ENCODE results near the gene GYS1.

The GYS1 gene

GRCh38 chr19:48959341-48960239 is 33.5 kb downstream of the GYS1 start:
- TF ChIP-seq ZNF335 (tag by site-specific recombination; conservative IDR thresholded peaks at IDR 0.05) = peak; percentile 50
- peak; percentile 87 for TF ChIP-seq ZNF362 (tag by site-specific recombination; IDR thresholded peaks at IDR 0.05)
- peak; percentile 84; the same call in 1 of the 2 replicates for TF ChIP-seq ZNF16 (tag by site-specific recombination; IDR thresholded peaks at IDR 0.05; ENCODE audit: low read depth)
- no peak for TF ChIP-seq ZEB2 (tag by site-specific recombination; IDR thresholded peaks at IDR 0.05)
- ChIA-PET POLR2A (interaction anchor here (0.7 to 1.1 kb wide), 6 partner anchors 14 to 163 kb away, joined by 3 to 6 read pairs (median 4); partner anchors contain the start of genes GYS1, NUCB1 and RUVBL2), CTCF (interaction anchor here (0.6 to 1.0 kb wide), 5 partner anchors 33 to 221 kb away, joined by 3 to 4 read pairs (median 4); partner anchors contain the start of gene RUVBL2)
- H3K4me1 ChIP-seq (ENCODE audit: control insufficient read depth, insufficient read depth, low read length) = peaks cover 20% of the 10 kb centered on the region
- peaks cover 22 to 38% of the 10 kb centered on the region in 2 experiments; a peak in 2 of 3 replicates for H3K36me3 ChIP-seq (ENCODE audit: control insufficient read depth in 2 of 2, insufficient read depth in 1 of 2, low read length in 2 of 2)
- H3K9me3 ChIP-seq (ENCODE audit: control insufficient read depth, insufficient read depth, low read depth, low read length) = no peaks in the 10 kb centered on the region
- no peak overlapping the region for H3K27ac ChIP-seq (ENCODE audit: extremely low read depth, low read depth, low read length)
- no peak overlapping the region for H3K4me3 ChIP-seq (ENCODE audit: low read depth, low read length)

DNA sequence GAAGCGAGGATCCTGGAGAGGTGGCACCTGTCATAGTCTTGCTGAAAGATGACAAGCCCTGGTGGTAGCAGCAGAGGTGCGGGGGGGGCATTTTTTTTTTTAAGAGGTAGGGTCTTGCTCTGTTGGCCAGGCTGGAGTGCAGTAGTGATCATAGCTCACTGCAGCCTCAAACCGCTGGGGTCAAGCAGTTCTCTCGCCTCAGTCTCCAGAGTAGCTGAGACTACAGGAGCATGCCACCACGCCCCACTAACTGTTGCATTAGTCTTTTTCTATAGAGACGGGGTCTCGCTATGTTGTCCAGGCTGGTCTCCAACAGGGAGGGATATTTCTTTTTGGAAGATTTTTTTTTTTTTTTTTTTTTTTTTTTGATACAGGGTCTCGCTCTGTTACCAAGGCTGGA is 35.1 kb downstream of the GYS1 start:
- Histone ChIP-seq H3K4me1 (ENCODE audit: control insufficient read depth, insufficient read depth, low read length) (peaks cover 5% of the 10 kb centered on the region), H3K4me3 (ENCODE audit: low read depth, low read length) (no peak overlapping the region), H3K36me3 (ENCODE audit: control insufficient read depth in 2 of 2, insufficient read depth in 1 of 2, low read length in 2 of 2) (peaks cover 22 to 38% of the 10 kb centered on the region in 2 experiments; a peak in 2 of 3 replicates), H3K9me3 (ENCODE audit: control insufficient read depth, insufficient read depth, low read depth, low read length) (no peaks in the 10 kb centered on the region), H3K27ac (ENCODE audit: extremely low read depth, low read depth, low read length) (no peak overlapping the region)
- TF ChIP-seq ZNF239 (tag by site-specific recombination; IDR thresholded peaks at IDR 0.05) = no peak
- TF ChIP-seq ZNF121 (tag by site-specific recombination; IDR thresholded peaks at IDR 0.05) = peak; percentile 97
- TF ChIP-seq ZNF37A (tag by site-specific recombination; IDR thresholded peaks at IDR 0.05) = no peak
- CTCF ChIA-PET = no interaction called here
- POLR2A ChIA-PET = interaction anchor here (0.6 to 1.1 kb wide), 4 partner anchors 15 to 156 kb away, joined by 4 to 6 read pairs (median 4); no protein-coding TSS in a partner anchor

GRCh38 chr19:48955308-48955958 is 37.7 kb downstream of the GYS1 start:
- CTCF ChIA-PET = interaction anchor here (1.1 kb wide), 1 partner anchor 117 kb away, joined by 6 read pairs; no protein-coding TSS in a partner anchor
- POLR2A ChIA-PET = interaction anchor here (0.6 to 2.4 kb wide), 7 partner anchors 9 to 162 kb away, joined by 3 to 13 read pairs (median 7); partner anchors contain the start of genes DHDH, FTL, NUCB1 and PPP1R15A
- H3K9me3 ChIP-seq (ENCODE audit: control insufficient read depth, insufficient read depth, low read depth, low read length) = no peaks in the 10 kb centered on the region
- peak overlapping the region; percentile 93 for H3K27ac ChIP-seq (ENCODE audit: extremely low read depth, low read depth, low read length)
- TF ChIP-seq GLIS2 (tag by site-specific recombination; IDR thresholded peaks at IDR 0.05) (0 out of 2 replicates have a peak, but pooled peaks have one; percentile 8), ZBTB48 (tag by site-specific recombination; IDR thresholded peaks at IDR 0.05) (peak; percentile 18; the same call in 1 of the 2 replicates), ZNF157 (tag by site-specific recombination; IDR thresholded peaks at IDR 0.05) (no peak), ZNF133 (tag by site-specific recombination; IDR thresholded peaks at IDR 0.05) (no peak), ZSCAN30 (tag by site-specific recombination; IDR thresholded peaks at IDR 0.05) (no peak), ZNF223 (tag by site-specific recombination; IDR thresholded peaks at IDR 0.05) (no peak)
- TF ChIP-seq, protein P1, sequence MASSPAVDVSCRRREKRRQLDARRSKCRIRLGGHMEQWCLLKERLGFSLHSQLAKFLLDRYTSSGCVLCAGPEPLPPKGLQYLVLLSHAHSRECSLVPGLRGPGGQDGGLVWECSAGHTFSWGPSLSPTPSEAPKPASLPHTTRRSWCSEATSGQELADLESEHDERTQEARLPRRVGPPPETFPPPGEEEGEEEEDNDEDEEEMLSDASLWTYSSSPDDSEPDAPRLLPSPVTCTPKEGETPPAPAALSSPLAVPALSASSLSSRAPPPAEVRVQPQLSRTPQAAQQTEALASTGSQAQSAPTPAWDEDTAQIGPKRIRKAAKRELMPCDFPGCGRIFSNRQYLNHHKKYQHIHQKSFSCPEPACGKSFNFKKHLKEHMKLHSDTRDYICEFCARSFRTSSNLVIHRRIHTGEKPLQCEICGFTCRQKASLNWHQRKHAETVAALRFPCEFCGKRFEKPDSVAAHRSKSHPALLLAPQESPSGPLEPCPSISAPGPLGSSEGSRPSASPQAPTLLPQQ (tag by site-specific recombination; IDR thresholded peaks at IDR 0.05) = 0 out of 2 replicates have a peak, but pooled peaks have one; percentile 20
- peaks cover 22 to 30% of the 10 kb centered on the region in 2 experiments; a peak in 2 of 3 replicates for H3K36me3 ChIP-seq (ENCODE audit: control insufficient read depth in 2 of 2, insufficient read depth in 1 of 2, low read length in 2 of 2)
- peak overlapping the region; percentile 93 for H3K4me3 ChIP-seq (ENCODE audit: low read depth, low read length)
- H3K4me1 ChIP-seq (ENCODE audit: control insufficient read depth, insufficient read depth, low read length) = peaks cover 5% of the 10 kb centered on the region

Data from HEK293 (cell line).